ENCODE results near the gene DSE.

- TF ChIP-seq POLR2A (IDR thresholded peaks at IDR 0.05) (no peak), CTCF (IDR thresholded peaks at IDR 0.05) (no peak)
These were observed 3.9 kb upstream of the DSE start for GRCh38 chr6:116366740-116367275.
